HG03432 (cell line): Measurements from ENCODE around the gene CATSPER1.

ENCODE experiments used
- ATAC-seq: cut with Tn5 transposase; IDR thresholded peaks from one replicate; pipeline ENCODE4 v1.9.1; 2021; ENCODE audit warnings: mild to moderate bottlenecking, moderate library complexity; ENCODE audit not compliant: unreplicated experiment

Gene CATSPER1

DNA sequence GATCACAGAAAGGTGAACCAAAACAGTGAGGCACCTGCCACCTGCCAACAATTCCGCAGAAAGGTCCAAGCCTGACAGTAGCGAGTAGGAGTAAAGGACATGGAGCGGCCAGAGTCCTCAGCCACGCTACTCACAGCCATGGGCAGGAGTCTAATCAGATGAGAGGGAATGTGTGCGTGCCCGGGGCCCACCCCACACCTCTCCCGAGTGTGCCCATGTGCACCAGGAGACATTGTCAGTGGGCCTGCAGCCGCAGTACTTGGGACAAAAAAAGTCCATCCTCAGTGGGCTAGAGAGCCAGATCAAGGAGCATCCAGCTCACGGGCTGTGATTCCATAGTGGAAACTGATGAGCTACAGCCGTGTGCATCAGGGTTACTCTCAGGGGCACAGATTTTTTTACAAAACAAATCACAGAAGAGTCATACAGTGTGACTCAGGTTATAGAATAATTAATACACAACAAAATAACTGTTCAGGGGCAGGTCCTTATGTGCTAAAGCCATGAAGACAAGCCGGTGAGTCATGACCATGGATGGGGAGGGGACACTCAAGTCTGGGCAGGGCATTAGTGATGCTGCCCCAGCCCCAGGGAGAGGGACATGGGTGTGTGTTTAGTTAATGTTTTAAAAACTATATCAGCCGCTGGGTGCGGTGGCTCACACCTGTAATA lies 52.7 kb downstream of the CATSPER1 start:
- ATAC-seq = no peak

DNA sequence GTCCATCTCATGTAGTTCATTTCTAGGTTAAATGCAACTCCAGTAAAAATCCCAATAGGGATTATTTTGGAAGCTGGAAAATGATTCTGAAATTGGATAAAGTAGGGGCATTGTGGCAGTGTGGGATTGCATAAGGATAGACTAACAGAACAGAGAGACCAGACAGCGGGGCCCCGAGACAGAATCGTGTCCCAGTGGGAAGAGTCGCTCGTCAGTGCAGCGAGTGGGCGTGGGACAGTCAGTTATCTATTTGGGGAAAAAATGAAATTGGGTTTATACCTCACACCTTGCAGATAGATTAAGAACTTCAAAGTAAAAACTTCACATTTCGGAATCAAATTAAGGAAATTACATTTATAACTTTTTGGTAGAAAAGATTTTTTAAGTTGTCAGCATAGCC lies 54.2 kb downstream of the CATSPER1 start:
- no peak for ATAC-seq

DNA sequence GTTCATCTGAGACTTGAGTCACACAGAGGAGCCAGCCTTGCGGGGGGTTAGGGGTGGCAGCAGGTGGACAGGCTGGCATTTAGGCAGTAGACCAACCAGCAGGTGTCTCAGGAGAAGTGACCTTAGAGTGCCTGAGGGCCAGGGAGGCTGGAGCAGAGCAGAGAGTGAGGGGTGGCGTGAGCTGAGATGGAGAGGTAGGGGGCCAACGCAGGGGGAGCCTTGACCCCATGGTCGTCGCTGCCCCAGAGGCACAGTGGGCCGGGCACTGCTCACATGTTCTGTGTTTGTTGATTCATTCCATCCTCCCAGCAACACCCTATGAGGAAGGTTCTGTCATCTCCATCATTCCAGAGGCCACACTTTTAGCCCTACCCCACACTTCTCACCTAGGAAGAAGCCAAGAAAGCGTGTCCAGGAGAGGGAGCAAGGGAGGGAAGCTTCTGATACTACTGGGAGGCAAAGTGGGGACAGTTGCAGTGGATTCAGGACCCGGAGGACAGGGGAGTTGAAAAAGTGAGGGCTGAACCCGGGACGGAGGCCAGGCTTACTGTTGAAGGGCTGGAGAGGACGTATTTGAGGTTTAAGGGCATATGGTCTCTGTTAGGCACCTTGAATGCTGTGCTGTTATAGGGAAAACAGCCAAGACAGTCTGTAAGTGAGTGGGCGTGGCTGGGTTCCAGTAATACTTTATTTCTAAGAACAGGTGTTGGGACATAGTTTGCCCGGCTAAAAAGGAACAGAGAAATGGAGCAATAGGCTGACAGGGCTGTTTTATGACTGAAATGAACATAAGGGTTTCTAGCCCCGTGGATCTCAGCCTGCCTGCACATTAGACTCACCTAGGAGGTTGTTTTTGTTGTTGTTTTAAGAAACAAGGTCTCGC lies 57.4 kb downstream of the CATSPER1 start:
- ATAC-seq = no peak

DNA sequence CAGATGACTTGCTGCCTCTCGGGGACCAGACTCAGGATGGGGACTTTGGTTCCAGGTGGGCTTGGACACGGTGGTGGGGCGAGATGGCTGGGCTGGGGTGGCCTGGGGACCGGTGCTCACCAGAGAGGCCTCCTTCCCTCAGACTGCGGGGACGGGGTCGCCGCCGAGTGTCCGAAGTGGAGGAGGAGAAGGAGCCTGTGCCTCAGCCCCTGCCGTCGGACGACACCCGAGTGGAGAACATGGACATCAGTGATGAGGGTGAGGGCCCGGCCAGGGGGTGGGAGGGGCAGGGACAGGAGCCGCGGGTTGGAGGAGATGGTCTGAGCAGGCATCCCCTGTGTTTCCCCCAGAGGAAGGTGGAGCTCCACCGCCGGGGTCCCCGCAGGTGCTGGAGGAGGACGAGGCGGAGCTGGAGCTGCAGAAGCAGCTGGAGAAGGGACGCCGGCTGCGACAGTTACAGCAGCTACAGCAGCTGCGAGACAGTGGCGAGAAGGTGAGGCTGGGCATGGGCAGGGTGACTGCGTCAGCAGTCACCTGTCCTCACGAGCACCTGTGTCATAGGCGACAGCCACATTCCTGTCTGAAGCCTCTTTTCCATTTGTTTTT lies 58.8 kb downstream of the CATSPER1 start:
- ATAC-seq = no peak
